Fibroblast of lung (primary cell): ENCODE measurements around the gene SCN1B. TPM values are rescaled to one million over a fixed set of nuclear protein-coding genes. Genes with fewer than 3 reads are reported as not detected.
A peak's percentile ranks its signal among the peaks of the same experiment; 100 is the strongest.

Source experiments
- DNase-seq, 2 donors: peaks; one replicate each; pipeline versions ENCODE4 v3.0.0 to v3.0.0-alpha.2; 2010; ENCODE audit warnings: low read depth in 2 of 2
- H2AFZ ChIP-seq: 2 replicates; pipeline ENCODE4 v1.5.1; 2012; ENCODE audit warnings: low read length, control low read depth, inconsistent platforms
- H3K27ac ChIP-seq: 2 replicates; pipeline ENCODE4 v1.5.1; 2011; ENCODE audit warnings: low read length, control low read depth; ENCODE audit not compliant: insufficient read depth
- H3K27me3 ChIP-seq: 2 replicates; pipeline ENCODE4 v1.5.1; 2011; ENCODE audit warnings: mild to moderate bottlenecking, low read length; ENCODE audit not compliant: control insufficient read depth, insufficient read depth
- H3K36me3 ChIP-seq: 2 replicates; pipeline ENCODE4 v1.5.1; 2011; ENCODE audit warnings: low read length; ENCODE audit not compliant: control insufficient read depth, insufficient read depth
- H3K4me1 ChIP-seq: 2 replicates; pipeline ENCODE4 v1.5.1; 2011; ENCODE audit warnings: low read length; ENCODE audit not compliant: control insufficient read depth, insufficient read depth; ENCODE audit errors: extremely low read depth
- H3K4me2 ChIP-seq: 2 replicates; pipeline ENCODE4 v1.5.1; 2011; ENCODE audit warnings: low read length, control low read depth; ENCODE audit not compliant: insufficient read depth; ENCODE audit errors: extremely low read depth
- H3K4me3 ChIP-seq, 4 experiments: fragments of 200-600 bp in 1 of 4; sonication (generic) in 1 of 4; replicated peaks in 1 of 4; 2 replicates each; pipeline ENCODE4 v1.5.1; 2011 to 2016; ENCODE audit warnings: low read length in 4 of 4, low read depth in 3 of 4, mild to moderate bottlenecking in 3 of 4, control low read depth in 2 of 4, inconsistent platforms in 1 of 4, mixed read lengths in 1 of 4; ENCODE audit not compliant: insufficient read depth in 1 of 4; ENCODE audit errors: control extremely low read depth in 1 of 4
- H3K79me2 ChIP-seq: 2 replicates; pipeline ENCODE4 v1.5.1; 2012; ENCODE audit warnings: mild to moderate bottlenecking, low read length, inconsistent platforms; ENCODE audit not compliant: control insufficient read depth, insufficient read depth
- H3K9ac ChIP-seq: 2 replicates; pipeline ENCODE4 v1.5.1; 2011; ENCODE audit warnings: mild to moderate bottlenecking, low read length, control low read depth; ENCODE audit not compliant: insufficient read depth
- H3K9me3 ChIP-seq: 2 replicates; pipeline ENCODE4 v1.5.1; 2012; ENCODE audit warnings: low read depth, low read length; ENCODE audit not compliant: control insufficient read depth, insufficient read depth
- H4K20me1 ChIP-seq: 2 replicates; pipeline ENCODE4 v1.5.1; 2011; ENCODE audit warnings: low read length; ENCODE audit not compliant: control insufficient read depth, insufficient read depth; ENCODE audit errors: extremely low read depth
- EZH2 ChIP-seq: IDR thresholded peaks from 2 replicates; pipeline ENCODE4 v1.5.1; 2012; ENCODE audit warnings: low read length, control low read depth, mild to moderate bottlenecking; ENCODE audit errors: missing control alignments
- polyA plus RNA-seq, 2 donors: library from polyadenylated mRNA; depleted of rRNA in 1 of 2; stranded (reverse) in 1 of 2; unstranded in 1 of 2; fragments of >200 nt; gene quantifications; 2 replicates each; pipeline ENCODE4 v1.2.1, GENCODE V29; 2011 to 2012; ENCODE audit warnings: missing spikeins in 1 of 2
- total RNA-seq: library from RNA; depleted of rRNA; stranded (reverse); fragments of >200 nt; gene quantifications from 2 replicates; pipeline ENCODE4 v1.2.1, GENCODE V29; 2014
- TF ChIP-seq, protein P1 (sequence below), 2 donors: IDR thresholded peaks in 1 of 2; conservative IDR thresholded peaks in 1 of 2; 1 replicate in 1 of 2; 2 replicates in 1 of 2; pipeline ENCODE4 v1.5.1; 2011 to 2012; ENCODE audit warnings: low read length in 2 of 2, control low read depth in 1 of 2, inconsistent platforms in 1 of 2, low read depth in 1 of 2, mild to moderate bottlenecking in 1 of 2

Gene SCN1B
- total and polyA plus RNA-seq, 2 donors (not counting 1 experiment from before 2014, with no cell fraction given), result 11.0 to 14.5 TPM

DNA sequence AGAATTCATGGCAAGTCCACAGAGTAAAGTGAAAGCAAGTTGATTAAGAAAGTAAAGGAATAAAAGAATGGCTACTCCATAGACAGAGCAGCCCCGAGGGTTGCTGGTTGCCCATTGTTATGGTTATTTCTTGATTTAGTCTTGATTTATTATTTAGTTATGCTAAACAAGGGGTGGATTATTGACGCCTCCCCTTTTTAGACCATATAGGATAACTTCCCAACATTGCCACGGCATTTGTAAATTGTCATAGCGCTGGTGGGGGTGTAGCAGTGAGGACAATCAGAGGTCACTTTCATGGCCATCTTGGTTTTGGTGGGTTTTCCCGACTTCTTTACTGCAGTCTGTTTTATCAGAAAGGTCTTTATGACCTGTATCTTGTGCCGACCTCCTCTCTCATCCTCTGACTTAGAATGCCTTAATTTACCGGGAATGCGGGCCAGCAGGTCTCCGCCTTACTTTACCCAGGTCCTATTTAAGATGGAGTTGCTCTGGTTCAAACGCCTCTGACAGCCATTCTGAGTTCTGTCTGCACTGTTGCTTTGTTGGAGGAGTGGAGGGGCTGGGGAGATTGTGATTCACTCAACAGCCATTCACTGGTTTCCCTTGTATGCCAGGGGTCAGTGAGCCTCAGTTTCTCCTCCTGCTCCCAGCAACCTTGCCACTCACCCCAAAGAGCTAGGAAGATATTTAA lies 38.8 kb downstream of the SCN1B start:
- no peak for DNase-seq
- H3K79me2 ChIP-seq, result no peaks in the 10 kb centered on the region
- no peak overlapping the region for H3K27ac ChIP-seq
- H3K36me3 ChIP-seq, result no peaks in the 10 kb centered on the region
- no peaks in the 10 kb centered on the region for H4K20me1 ChIP-seq
- TF ChIP-seq EZH2, result no peak
- TF ChIP-seq, protein P1, sequence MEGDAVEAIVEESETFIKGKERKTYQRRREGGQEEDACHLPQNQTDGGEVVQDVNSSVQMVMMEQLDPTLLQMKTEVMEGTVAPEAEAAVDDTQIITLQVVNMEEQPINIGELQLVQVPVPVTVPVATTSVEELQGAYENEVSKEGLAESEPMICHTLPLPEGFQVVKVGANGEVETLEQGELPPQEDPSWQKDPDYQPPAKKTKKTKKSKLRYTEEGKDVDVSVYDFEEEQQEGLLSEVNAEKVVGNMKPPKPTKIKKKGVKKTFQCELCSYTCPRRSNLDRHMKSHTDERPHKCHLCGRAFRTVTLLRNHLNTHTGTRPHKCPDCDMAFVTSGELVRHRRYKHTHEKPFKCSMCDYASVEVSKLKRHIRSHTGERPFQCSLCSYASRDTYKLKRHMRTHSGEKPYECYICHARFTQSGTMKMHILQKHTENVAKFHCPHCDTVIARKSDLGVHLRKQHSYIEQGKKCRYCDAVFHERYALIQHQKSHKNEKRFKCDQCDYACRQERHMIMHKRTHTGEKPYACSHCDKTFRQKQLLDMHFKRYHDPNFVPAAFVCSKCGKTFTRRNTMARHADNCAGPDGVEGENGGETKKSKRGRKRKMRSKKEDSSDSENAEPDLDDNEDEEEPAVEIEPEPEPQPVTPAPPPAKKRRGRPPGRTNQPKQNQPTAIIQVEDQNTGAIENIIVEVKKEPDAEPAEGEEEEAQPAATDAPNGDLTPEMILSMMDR (conservative IDR thresholded peaks at IDR 0.05 in 1 of 2, IDR thresholded peaks at IDR 0.05 in 1 of 2; ENCODE audit: low read depth in 1 of 2, low read length in 2 of 2), result no peak
- H3K4me3 ChIP-seq, result no peak overlapping the region
- H3K9ac ChIP-seq, result no peak overlapping the region
- no peaks in the 10 kb centered on the region for H3K4me1 ChIP-seq
- H3K4me2 ChIP-seq, result no peak overlapping the region
- H3K9me3 ChIP-seq, result no peaks in the 10 kb centered on the region
- H3K27me3 ChIP-seq, result peaks cover 4% of the 10 kb centered on the region
- no peak overlapping the region for H2AFZ ChIP-seq

DNA sequence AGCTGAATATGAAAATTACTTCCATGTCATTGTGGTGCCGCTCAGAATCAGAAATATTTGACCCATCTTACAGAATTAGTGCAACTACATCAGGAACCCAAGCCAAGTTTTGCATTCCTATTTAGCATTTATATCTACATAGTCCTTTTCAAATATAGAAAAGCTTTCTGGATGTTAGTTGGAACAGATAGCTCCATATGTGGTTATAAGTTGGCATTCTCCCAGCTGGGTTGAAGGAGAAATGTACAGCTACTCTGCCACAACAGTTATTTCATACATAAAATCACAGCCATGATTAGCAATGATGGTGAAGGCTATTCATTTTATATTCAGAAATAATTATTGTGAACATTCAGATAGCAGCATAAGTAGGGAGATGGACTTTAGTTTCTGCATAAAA lies 39.4 kb downstream of the SCN1B start:
- DNase-seq, result peak in 1 of 2 donors; percentile 62
- H3K27me3 ChIP-seq, result peaks cover 4% of the 10 kb centered on the region
- H2AFZ ChIP-seq, result no peak overlapping the region
- H3K9me3 ChIP-seq, result no peaks in the 10 kb centered on the region
- H3K4me2 ChIP-seq, result no peak overlapping the region
- H3K27ac ChIP-seq, result no peak overlapping the region
- H4K20me1 ChIP-seq, result no peaks in the 10 kb centered on the region
- TF ChIP-seq EZH2, result no peak
- TF ChIP-seq, protein P1 (conservative IDR thresholded peaks at IDR 0.05 in 1 of 2, IDR thresholded peaks at IDR 0.05 in 1 of 2; ENCODE audit: low read depth in 1 of 2, low read length in 2 of 2), result no peak
- H3K36me3 ChIP-seq, result no peaks in the 10 kb centered on the region
- H3K9ac ChIP-seq, result no peak overlapping the region
- no peaks in the 10 kb centered on the region for H3K79me2 ChIP-seq
- no peak overlapping the region for H3K4me3 ChIP-seq
- H3K4me1 ChIP-seq, result no peaks in the 10 kb centered on the region

DNA sequence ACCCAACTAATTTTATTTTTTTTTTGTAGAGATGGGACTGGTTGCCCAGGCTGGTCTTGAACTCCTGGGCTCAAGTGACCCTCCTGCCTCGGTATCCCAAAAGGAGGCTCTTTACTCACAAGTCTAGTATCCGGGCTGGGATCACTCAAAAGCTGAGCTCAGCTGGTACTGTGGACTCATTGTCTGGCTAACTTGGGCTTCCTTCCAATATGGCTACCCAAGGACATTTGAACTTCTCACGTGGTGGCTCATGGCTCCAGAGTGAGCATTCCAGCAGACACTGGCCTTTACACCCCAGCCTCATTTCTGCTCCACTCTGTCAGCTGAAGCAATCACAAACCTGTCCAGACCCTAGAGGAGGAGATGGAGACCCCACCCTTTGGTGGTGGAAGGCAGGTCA lies 40.2 kb downstream of the SCN1B start:
- H4K20me1 ChIP-seq, result no peaks in the 10 kb centered on the region
- no peak overlapping the region for H3K9ac ChIP-seq
- H3K4me3 ChIP-seq, result no peak overlapping the region
- H3K79me2 ChIP-seq, result no peaks in the 10 kb centered on the region
- no peak for DNase-seq
- H3K27ac ChIP-seq, result no peak overlapping the region
- H3K4me2 ChIP-seq, result no peak overlapping the region
- peaks cover 4% of the 10 kb centered on the region for H3K27me3 ChIP-seq
- no peaks in the 10 kb centered on the region for H3K36me3 ChIP-seq
- no peaks in the 10 kb centered on the region for H3K4me1 ChIP-seq
- H3K9me3 ChIP-seq, result no peaks in the 10 kb centered on the region
- no peak overlapping the region for H2AFZ ChIP-seq
- TF ChIP-seq, protein P1 (conservative IDR thresholded peaks at IDR 0.05 in 1 of 2, IDR thresholded peaks at IDR 0.05 in 1 of 2; ENCODE audit: low read depth in 1 of 2, low read length in 2 of 2), result no peak
- TF ChIP-seq EZH2, result no peak
